ENCODE measurements around the gene SLAIN1. TPM values are rescaled to one million over a fixed set of nuclear protein-coding genes. Genes with fewer than 3 reads are reported as not detected.

Gene SLAIN1
- total and polyA plus RNA-seq, 8 donors: 3.7 to 26.8 (median 12.1) TPM; not detected in 1

- Histone ChIP-seq H3K27ac (no peak overlapping the region), H3K4me1 (no peaks in the 10 kb centered on the region), H3K4me3 (no peak overlapping the region), H3K9me3 (peaks cover 0 to 7% (median 2%) of the 10 kb centered on the region in 4 donors), H3K36me3 (no peaks in the 10 kb centered on the region), H3K27me3 (peaks cover 0 to 7% (median 0%) of the 10 kb centered on the region in 3 donors)
- intact Hi-C loops (cut with DNase I; ENCODE audit: low total_unique reads): no loop called here
- DNase-seq: no peak
- TF ChIP-seq POLR2A (IDR thresholded peaks at IDR 0.05) (no peak), EP300 (IDR thresholded peaks at IDR 0.05) (no peak), POLR2AphosphoS5 (IDR thresholded peaks at IDR 0.05) (no peak), CTCF (IDR thresholded peaks at IDR 0.05) (no peak)
Measured at GRCh38 chr13:77674852-77675251, 22.6 kb upstream of the SLAIN1 start.

- intact Hi-C loops (cut with DNase I; ENCODE audit: low total_unique reads): no loop called here
- WGBS, 5 donors: 53 to 86% (median 75%) methylated on average over 5 of the region's 5 CpGs
Measured at GRCh38 chr13:77678691-77679235, 18.7 kb upstream of the SLAIN1 start.

GRCh38 chr13:77687799-77688198 lies 9.7 kb upstream of the SLAIN1 start:
- Histone ChIP-seq H3K9me3 (no peaks in the 10 kb centered on the region), H3K4me1 (peaks cover 0 to 1% (median 0%) of the 10 kb centered on the region in 4 donors), H3K36me3 (no peaks in the 10 kb centered on the region), H3K4me3 (no peak overlapping the region), H3K27me3 (no peaks in the 10 kb centered on the region), H3K27ac (no peak overlapping the region)
- WGBS, 5 donors: 84 to 91% (median 87%) methylated on average over 2 of the region's 2 CpGs
- TF ChIP-seq CTCF (IDR thresholded peaks at IDR 0.05) (no peak), POLR2AphosphoS5 (IDR thresholded peaks at IDR 0.05) (no peak), POLR2A (IDR thresholded peaks at IDR 0.05) (no peak), EP300 (IDR thresholded peaks at IDR 0.05) (no peak)
- no peak for DNase-seq
- intact Hi-C loops (cut with DNase I; ENCODE audit: low total_unique reads): no loop called here

More at GRCh38 chr13:77678691-77679235, 18.7 kb upstream of the SLAIN1 start:
- H3K4me1 ChIP-seq: no peaks in the 10 kb centered on the region
- no peak overlapping the region for H3K27ac ChIP-seq
- H3K4me3 ChIP-seq: no peak overlapping the region
- no peak for DNase-seq
- no peaks in the 10 kb centered on the region for H3K36me3 ChIP-seq
- H3K9me3 ChIP-seq: peaks cover 0 to 6% (median 2%) of the 10 kb centered on the region in 4 donors
- peaks cover 0 to 7% (median 0%) of the 10 kb centered on the region in 3 donors for H3K27me3 ChIP-seq
- no peak for TF ChIP-seq POLR2A (IDR thresholded peaks at IDR 0.05)
- no peak for TF ChIP-seq CTCF (IDR thresholded peaks at IDR 0.05)
- TF ChIP-seq POLR2AphosphoS5 (IDR thresholded peaks at IDR 0.05): no peak
- TF ChIP-seq EP300 (IDR thresholded peaks at IDR 0.05): no peak

- peaks cover 0 to 28% (median 10%) of the 10 kb centered on the region in 4 donors for H3K4me1 ChIP-seq
- TF ChIP-seq CTCF (IDR thresholded peaks at IDR 0.05): no peak
- TF ChIP-seq EP300 (IDR thresholded peaks at IDR 0.05): no peak
- TF ChIP-seq POLR2A (IDR thresholded peaks at IDR 0.05): no peak
- TF ChIP-seq POLR2AphosphoS5 (IDR thresholded peaks at IDR 0.05): no peak
- 26 to 38% (median 30%) methylated on average over 1 of the region's 1 CpG for WGBS, 5 donors
Measured at GRCh38 chr13:77691871-77692270, 5.6 kb upstream of the SLAIN1 start.

More at GRCh38 chr13:77691871-77692270, 5.6 kb upstream of the SLAIN1 start:
- no peaks in the 10 kb centered on the region for H3K9me3 ChIP-seq
- no peak overlapping the region for H3K27ac ChIP-seq
- H3K36me3 ChIP-seq: no peaks in the 10 kb centered on the region
- DNase-seq: no peak
- H3K27me3 ChIP-seq: peaks cover 0 to under 1% (median 0%) of the 10 kb centered on the region in 3 donors
- H3K4me3 ChIP-seq: no peak overlapping the region
- intact Hi-C loops (cut with DNase I; ENCODE audit: low total_unique reads): no loop called here

Data from stomach (tissue), 9 donors.